ENCODE results near the gene PARVG.

Gene PARVG

GRCh38 chr22:44242946-44243724 lies 62.4 kb downstream of the PARVG start:
- DNase-seq (ENCODE audit: low read depth, low spot score) = no peak

GRCh38 chr22:44243761-44244160 lies 63.0 kb downstream of the PARVG start:
- DNase-seq (ENCODE audit: low read depth, low spot score) = no peak

- DNase-seq (ENCODE audit: low read depth, low spot score) = no peak
These were observed 63.6 kb downstream of the PARVG start for GRCh38 chr22:44244265-44244822.

- no peak for DNase-seq (ENCODE audit: low read depth, low spot score)
These were observed 64.7 kb downstream of the PARVG start for GRCh38 chr22:44245438-44245837.

- DNase-seq (ENCODE audit: low read depth, low spot score) = no peak
These were observed 65.1 kb downstream of the PARVG start for GRCh38 chr22:44245867-44246266.

- no peak for DNase-seq (ENCODE audit: low read depth, low spot score)
These were observed 66.0 kb downstream of the PARVG start for GRCh38 chr22:44246615-44247326.

- DNase-seq (ENCODE audit: low read depth, low spot score) = no peak
These were observed 66.6 kb downstream of the PARVG start for GRCh38 chr22:44247346-44247745.

- DNase-seq (ENCODE audit: low read depth, low spot score) = no peak
These were observed 67.5 kb downstream of the PARVG start for GRCh38 chr22:44247923-44248892.

GRCh38 chr22:44248926-44249325 lies 68.2 kb downstream of the PARVG start:
- DNase-seq (ENCODE audit: low read depth, low spot score) = no peak

- DNase-seq (ENCODE audit: low read depth, low spot score) = no peak
These were observed 68.8 kb downstream of the PARVG start for GRCh38 chr22:44249376-44250147.

GRCh38 chr22:44254811-44255210 lies 74.1 kb downstream of the PARVG start:
- no peak for DNase-seq (ENCODE audit: low read depth, low spot score)

GRCh38 chr22:44256085-44256484 lies 75.4 kb downstream of the PARVG start:
- DNase-seq (ENCODE audit: low read depth, low spot score) = no peak

- DNase-seq (ENCODE audit: low read depth, low spot score) = no peak
These were observed 76.1 kb downstream of the PARVG start for GRCh38 chr22:44256556-44257485.
